NT2/D1 (cell line): ENCODE data around the gene PPIL1.
A peak's percentile ranks its signal among the peaks of the same experiment; 100 is the strongest.

Source experiments
- DNase-seq: peaks from one replicate; pipeline ENCODE4 v3.0.0-alpha.2; 2011; ENCODE audit warnings: low read depth, low spot score
- H3K27me3 ChIP-seq: 2 replicates; pipeline ENCODE4 v1.6.0; 2011; ENCODE audit warnings: mild to moderate bottlenecking; ENCODE audit not compliant: insufficient read length, insufficient read depth
- H3K36me3 ChIP-seq: 2 replicates; pipeline ENCODE4 v1.6.1; 2011; ENCODE audit warnings: mild to moderate bottlenecking, low read length, mixed read lengths; ENCODE audit not compliant: insufficient read depth, insufficient read length
- H3K4me1 ChIP-seq: 2 replicates; pipeline ENCODE4 v1.5.1; 2011; ENCODE audit not compliant: insufficient read depth, insufficient read length
- H3K4me3 ChIP-seq: 2 replicates; pipeline ENCODE4 v1.5.1; 2011; ENCODE audit warnings: low read depth; ENCODE audit not compliant: insufficient read length
- H3K9ac ChIP-seq: 2 replicates; pipeline ENCODE4 v1.6.0; 2011; ENCODE audit warnings: low read depth; ENCODE audit not compliant: insufficient read length
- H3K9me3 ChIP-seq: 2 replicates; pipeline ENCODE4 v1.5.1; 2011; ENCODE audit warnings: mild to moderate bottlenecking, low read length; ENCODE audit not compliant: insufficient read depth
- SUZ12 ChIP-seq: IDR thresholded peaks from 2 replicates; pipeline ENCODE4 v1.6.1; 2011; ENCODE audit not compliant: insufficient read length, insufficient read depth; ENCODE audit errors: extremely low read depth
- YY1 ChIP-seq: IDR thresholded peaks from 2 replicates; pipeline ENCODE4 v1.6.1; 2011; ENCODE audit not compliant: insufficient read length, insufficient read depth
- ZNF274 ChIP-seq: IDR thresholded peaks from 2 replicates; pipeline ENCODE4 v1.6.1; 2011; ENCODE audit warnings: mild to moderate bottlenecking, low read depth, low read length

PPIL1 gene

DNA sequence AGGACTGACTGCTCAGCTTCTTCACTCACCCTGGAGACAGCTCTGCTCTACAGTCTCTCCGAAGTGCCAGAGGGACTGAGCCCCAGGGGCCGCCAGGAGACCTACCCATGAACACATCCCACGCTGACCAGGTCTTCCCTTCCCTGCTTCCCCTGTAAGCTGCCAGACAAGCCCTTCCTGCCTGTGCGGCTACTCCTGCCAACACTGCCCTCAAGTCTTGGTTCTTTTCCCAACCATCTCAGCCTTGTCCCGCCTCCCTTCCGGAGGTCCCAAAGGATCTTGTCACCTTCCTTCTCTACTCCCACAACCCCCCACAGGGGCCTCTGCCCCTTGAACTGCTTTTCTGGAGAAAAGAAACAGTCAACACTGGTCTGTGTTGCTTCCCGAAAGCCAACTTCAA lies 50.4 kb downstream of the PPIL1 start:
- H3K27me3 ChIP-seq, result no peaks in the 10 kb centered on the region
- no peak overlapping the region for H3K4me3 ChIP-seq
- H3K9me3 ChIP-seq, result no peaks in the 10 kb centered on the region
- peaks cover 25% of the 10 kb centered on the region for H3K4me1 ChIP-seq
- TF ChIP-seq YY1 (no peak), ZNF274 (no peak), SUZ12 (no peak)
- DNase-seq, result no peak
- no peak overlapping the region for H3K9ac ChIP-seq
- H3K36me3 ChIP-seq, result no peaks in the 10 kb centered on the region

DNA sequence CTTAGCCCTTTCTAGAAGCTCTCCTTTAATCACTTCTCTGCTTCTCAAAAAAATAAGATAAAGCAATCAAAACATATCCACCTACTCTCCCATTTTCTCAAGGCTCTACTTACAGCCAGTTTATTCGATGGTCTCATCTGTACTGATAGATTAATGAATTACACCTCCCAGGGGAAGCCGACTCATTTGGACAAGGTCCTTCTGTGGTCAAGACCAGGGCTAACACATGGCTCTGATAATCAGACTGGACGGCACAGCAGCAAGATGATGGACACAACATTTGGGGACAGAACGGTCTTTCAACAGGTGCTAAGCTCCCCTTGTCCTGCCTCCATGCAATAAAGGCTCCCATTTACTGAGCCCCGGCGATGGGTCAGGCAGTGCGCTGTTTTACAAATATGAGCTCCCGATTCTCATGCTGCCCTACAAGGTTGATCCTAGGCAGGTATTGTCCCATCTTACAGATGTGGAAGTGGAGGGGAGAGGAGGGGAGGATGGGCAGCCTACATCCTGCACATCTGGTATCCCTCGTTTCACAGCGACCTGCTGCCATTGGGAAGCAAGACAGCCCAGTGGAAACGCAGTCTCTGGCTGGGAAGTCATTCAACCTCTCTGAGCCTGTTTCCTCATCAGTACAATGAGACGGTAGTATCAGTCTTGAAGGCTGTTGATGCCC lies 51.0 kb downstream of the PPIL1 start:
- DNase-seq, result no peak
- H3K36me3 ChIP-seq, result no peaks in the 10 kb centered on the region
- H3K9ac ChIP-seq, result no peak overlapping the region
- no peaks in the 10 kb centered on the region for H3K27me3 ChIP-seq
- no peaks in the 10 kb centered on the region for H3K9me3 ChIP-seq
- no peak overlapping the region for H3K4me3 ChIP-seq
- peaks cover 25% of the 10 kb centered on the region for H3K4me1 ChIP-seq
- TF ChIP-seq SUZ12 (no peak), YY1 (no peak), ZNF274 (no peak)

DNA sequence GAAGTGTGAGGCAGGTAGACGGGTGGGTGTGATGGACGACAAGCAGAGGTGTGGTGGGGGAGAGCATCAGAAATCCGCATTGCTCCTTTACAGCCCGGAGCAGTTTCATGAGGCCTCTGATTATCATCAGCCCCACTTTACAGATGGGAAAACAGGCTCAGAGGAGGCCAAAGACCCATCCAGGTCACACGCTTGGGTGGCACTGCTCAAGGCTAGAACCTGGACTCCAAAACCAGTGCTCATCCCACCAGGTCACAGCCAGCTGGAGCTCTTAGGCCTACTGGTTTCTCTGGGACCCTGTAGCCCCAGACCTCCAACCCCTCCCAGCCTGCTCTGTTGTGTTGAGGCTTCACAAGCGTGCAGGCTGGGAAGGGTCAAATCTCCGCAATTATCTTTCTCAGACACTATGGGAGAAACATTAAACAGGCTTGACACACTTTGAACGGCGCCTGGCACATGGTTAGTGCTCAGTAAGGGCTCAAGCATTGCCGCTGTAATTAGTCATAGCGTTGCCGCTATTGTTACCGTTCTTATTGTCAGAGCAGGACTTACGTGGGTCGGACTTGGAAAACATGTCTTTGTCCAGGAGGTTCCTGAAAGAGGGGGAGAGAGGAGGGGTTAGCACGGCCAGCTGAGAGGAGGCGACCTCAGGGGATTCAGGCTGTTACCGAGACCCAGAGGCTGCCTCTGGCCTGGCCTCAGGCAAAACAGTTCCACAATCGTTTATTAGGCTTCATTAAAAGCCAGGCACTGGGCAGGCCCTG lies 51.9 kb downstream of the PPIL1 start:
- H3K9ac ChIP-seq, result no peak overlapping the region

DNA sequence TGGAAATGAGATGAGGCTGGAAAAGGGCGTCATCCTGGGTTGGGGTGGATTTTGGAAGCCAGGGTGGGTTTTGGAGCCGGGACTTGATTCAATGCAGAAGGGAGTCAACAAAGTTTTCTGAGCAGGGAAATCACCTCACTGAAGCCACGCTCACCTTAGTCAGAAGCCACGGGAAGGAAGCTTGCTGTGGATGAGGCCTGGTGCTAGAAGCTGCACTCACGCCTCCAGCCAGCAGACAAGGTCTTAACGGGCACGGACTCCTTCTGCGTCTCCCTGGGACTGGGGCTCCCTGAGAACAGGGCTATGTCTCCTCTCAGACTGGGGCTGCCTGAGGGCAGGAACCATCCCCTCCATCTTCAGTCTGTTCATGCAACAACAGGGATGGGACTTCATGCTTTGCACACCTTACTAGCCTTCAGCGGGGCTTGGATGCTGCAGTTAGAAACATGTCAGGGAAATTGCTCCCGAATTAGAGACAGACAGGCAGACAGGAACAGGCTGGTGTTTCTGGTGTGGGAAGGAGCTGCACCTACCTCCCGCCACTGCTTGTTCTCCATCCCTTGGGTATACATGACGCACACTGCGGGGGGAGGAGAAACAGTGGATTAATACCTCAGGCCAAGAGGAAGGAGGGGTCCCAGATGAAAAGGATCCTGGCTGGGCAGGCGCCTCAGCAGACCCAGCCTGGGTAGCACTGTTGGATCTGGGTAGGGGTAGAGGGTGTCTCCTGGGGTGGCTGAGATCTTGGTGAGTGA lies 52.8 kb downstream of the PPIL1 start:
- TF ChIP-seq ZNF274 (no peak), SUZ12 (no peak), YY1 (no peak)
- no peaks in the 10 kb centered on the region for H3K36me3 ChIP-seq
- H3K4me3 ChIP-seq, result no peak overlapping the region
- peak overlapping the region; percentile 36 for H3K9ac ChIP-seq
- H3K27me3 ChIP-seq, result no peaks in the 10 kb centered on the region
- DNase-seq, result no peak
- no peaks in the 10 kb centered on the region for H3K9me3 ChIP-seq
- H3K4me1 ChIP-seq, result peaks cover 24% of the 10 kb centered on the region

More for the DNA sequence above, 51.9 kb downstream of the PPIL1 start:
- Histone ChIP-seq H3K36me3 (no peaks in the 10 kb centered on the region), H3K4me3 (no peak overlapping the region), H3K4me1 (peaks cover 26% of the 10 kb centered on the region), H3K27me3 (no peaks in the 10 kb centered on the region), H3K9me3 (no peaks in the 10 kb centered on the region)
- no peak for DNase-seq
- TF ChIP-seq YY1 (no peak), ZNF274 (no peak), SUZ12 (no peak)

DNA sequence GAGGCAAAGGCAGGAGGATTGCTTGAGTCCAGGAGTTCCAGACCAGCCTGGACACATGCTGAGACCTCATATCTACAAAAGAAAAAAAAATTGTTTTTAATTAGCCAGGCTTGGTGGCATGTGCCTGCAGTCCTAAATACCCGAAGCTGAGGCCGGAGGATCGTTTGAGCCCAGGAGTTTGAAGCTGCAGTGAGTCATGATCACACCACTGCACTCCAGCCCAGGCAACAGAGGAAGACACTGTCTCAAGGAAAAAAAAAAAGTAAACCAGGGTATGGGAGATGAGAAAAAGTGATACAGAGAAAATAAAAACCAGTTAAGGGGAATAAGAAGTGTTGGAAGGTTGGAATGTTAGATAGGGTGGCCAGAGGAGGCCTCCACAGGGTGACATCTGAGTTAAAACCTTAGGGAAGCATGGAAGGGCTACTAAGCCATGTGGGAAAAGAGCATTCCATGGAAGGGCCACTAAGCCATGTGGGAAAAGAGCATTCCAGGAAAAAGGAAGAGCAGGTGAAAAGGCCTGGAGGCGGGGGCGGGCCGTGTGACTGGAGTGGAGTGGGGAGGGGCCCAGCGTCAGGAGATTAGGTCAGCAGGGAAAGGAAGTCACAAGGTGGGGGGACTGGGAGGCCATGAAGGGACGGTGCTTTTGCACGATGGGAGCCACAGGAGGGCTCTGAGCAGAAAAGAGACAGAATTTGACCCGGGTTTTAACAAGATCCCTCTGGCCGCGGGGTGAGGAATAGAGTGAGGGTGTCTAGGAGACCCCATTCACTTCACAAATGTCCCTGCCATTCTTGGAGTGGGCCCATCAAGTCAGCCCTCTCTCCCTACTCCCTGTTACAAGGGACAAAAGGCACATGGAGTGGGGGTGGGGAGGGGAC lies 53.7 kb downstream of the PPIL1 start:
- TF ChIP-seq YY1 (no peak), SUZ12 (no peak)
- Histone ChIP-seq H3K36me3 (no peaks in the 10 kb centered on the region), H3K9me3 (no peaks in the 10 kb centered on the region), H3K4me3 (no peak overlapping the region), H3K9ac (no peak overlapping the region), H3K27me3 (no peaks in the 10 kb centered on the region), H3K4me1 (peaks cover 21% of the 10 kb centered on the region)
- DNase-seq, result no peak

DNA sequence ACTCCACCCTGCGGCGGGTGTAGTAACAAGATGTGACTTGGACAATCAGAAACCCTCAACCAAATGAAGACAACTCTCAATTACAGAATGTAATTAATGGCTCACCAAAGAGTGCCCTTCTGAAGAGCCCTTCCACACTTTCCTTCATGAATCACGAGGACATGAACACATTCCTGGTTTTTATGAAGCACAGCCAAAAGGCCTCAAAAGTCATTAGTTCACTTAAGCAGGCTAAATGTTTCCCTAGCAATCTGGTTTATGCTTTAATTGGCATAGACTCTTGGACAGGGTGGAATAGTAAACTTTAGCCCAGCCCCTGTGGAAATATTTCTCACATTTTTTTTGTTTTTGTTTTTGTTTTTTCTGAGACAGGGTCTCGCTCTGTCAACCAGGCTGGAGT lies 55.8 kb downstream of the PPIL1 start:
- Histone ChIP-seq H3K27me3 (no peaks in the 10 kb centered on the region), H3K9me3 (no peaks in the 10 kb centered on the region), H3K4me1 (peaks cover 19% of the 10 kb centered on the region), H3K36me3 (no peaks in the 10 kb centered on the region), H3K9ac (no peak overlapping the region), H3K4me3 (no peak overlapping the region)
- no peak for DNase-seq
- no peak for TF ChIP-seq YY1
- TF ChIP-seq SUZ12, result no peak
- TF ChIP-seq ZNF274, result no peak
